ENCODE data around the gene PKDREJ.

Gene PKDREJ

DNA sequence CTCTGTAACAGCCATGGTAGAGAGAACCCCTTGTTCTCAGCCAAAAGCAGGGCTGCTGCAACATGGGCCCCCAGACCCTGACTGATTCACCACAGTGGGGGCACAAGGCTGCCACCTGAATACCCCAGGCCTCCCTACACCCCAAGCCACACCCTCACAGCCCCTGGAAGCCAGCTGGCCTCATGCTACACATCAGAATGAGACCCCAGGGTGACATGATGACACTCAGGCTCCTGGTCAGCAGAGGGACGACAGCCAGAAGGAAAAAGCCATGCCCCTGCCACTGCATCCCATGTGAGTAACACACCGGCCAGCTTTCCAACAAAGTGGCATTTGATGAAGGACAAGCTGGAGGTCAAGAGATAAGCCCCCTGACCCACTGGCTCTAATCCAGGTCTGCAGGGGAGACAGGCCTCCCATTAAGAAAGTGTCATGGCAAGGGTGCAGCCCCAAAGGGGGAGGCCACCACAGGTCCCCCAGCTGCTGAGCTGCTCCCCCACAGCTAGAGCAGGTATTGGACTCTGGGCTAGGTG, 15.6 kb downstream of the PKDREJ start:
- Histone ChIP-seq H3K4me3 (ENCODE audit: insufficient read depth in 1 of 2, low read depth in 1 of 2, low read length in 2 of 2) (no peak overlapping the region), H3K27ac (ENCODE audit: low read length, poor library complexity, severe bottlenecking) (no peak overlapping the region), H3K4me1 (ENCODE audit: control insufficient read depth, insufficient read depth, low read depth, low read length) (peaks cover 22% of the 10 kb centered on the region), H3K14ac (ENCODE audit: low read length in 2 of 2) (no peak overlapping the region), H3K79me1 (replicated peaks; ENCODE audit: low read length, poor library complexity, severe bottlenecking) (peaks cover 52% of the 10 kb centered on the region), H3K9me3 (ENCODE audit: control insufficient read depth, low read length) (no peaks in the 10 kb centered on the region), H4K91ac (ENCODE audit: low read length) (no peak overlapping the region), H2AK5ac (ENCODE audit: low read length, severe bottlenecking) (no peak overlapping the region), H3K4me2 (ENCODE audit: low read length, poor library complexity, severe bottlenecking) (no peak overlapping the region), H2BK12ac (ENCODE audit: low read length in 2 of 2) (no peak overlapping the region), H2BK120ac (ENCODE audit: low read depth, low read length) (no peak overlapping the region), H3K9ac (ENCODE audit: low read length) (no peak overlapping the region), H3K4ac (ENCODE audit: low read depth in 1 of 2, low read length in 2 of 2) (no peak overlapping the region), H2AFZ (ENCODE audit: low read depth, low read length) (no peak overlapping the region), H2BK5ac (ENCODE audit: low read depth, low read length, poor library complexity, severe bottlenecking) (no peak overlapping the region), H3K27me3 (ENCODE audit: control insufficient read depth in 1 of 2, insufficient read depth in 1 of 2, low read length in 2 of 2) (no peaks in the 10 kb centered on the region), H4K8ac (ENCODE audit: low read length) (no peak overlapping the region), H3K36me3 (ENCODE audit: control insufficient read depth in 1 of 2, insufficient read depth in 2 of 2, low read depth in 1 of 2, low read length in 2 of 2) (peaks cover 27 to 41% of the 10 kb centered on the region in 2 experiments), H3K18ac (ENCODE audit: low read depth in 1 of 2, low read length in 2 of 2) (no peak overlapping the region), H2BK15ac (ENCODE audit: low read depth, poor library complexity, severe bottlenecking) (no peak overlapping the region), H3K23ac (ENCODE audit: low read length in 2 of 2) (no peak overlapping the region)
- WGBS = 94% methylated on average over 2 of the region's 2 CpGs
- no peak for DNase-seq

DNA sequence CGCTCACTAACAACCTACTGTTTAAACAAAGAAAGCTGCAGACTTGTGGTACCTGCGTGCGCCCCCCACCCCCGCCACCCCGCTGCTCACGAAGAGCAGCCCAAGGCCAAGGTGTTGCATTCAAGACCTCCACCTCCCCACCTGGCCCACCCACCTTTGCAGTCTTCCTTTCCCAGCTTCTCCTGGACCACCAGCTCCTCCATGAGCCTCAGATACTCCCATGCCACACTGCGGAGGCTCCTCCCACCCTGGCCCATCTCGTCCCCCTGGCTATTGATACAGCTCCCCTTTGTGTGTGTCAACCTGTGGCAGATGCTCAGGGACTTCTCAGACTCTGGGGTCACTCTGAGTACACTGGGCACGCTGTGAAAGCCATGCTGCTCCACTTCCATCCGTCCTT, 17.0 kb downstream of the PKDREJ start:
- H3K9me3 ChIP-seq (ENCODE audit: control insufficient read depth, low read length) = no peaks in the 10 kb centered on the region
- no peak overlapping the region for H3K4me3 ChIP-seq (ENCODE audit: insufficient read depth in 1 of 2, low read depth in 1 of 2, low read length in 2 of 2)
- peaks cover 52% of the 10 kb centered on the region for H3K79me1 ChIP-seq (replicated peaks; ENCODE audit: low read length, poor library complexity, severe bottlenecking)
- H3K4me2 ChIP-seq (ENCODE audit: low read length, poor library complexity, severe bottlenecking) = no peak overlapping the region
- no peak for DNase-seq
- no peak overlapping the region for H3K4ac ChIP-seq (ENCODE audit: low read depth in 1 of 2, low read length in 2 of 2)
- no peak overlapping the region for H4K8ac ChIP-seq (ENCODE audit: low read length)
- H2AK5ac ChIP-seq (ENCODE audit: low read length, severe bottlenecking) = no peak overlapping the region
- H3K18ac ChIP-seq (ENCODE audit: low read depth in 1 of 2, low read length in 2 of 2) = no peak overlapping the region
- no peak overlapping the region for H4K91ac ChIP-seq (ENCODE audit: low read length)
- peaks cover 21% of the 10 kb centered on the region for H3K4me1 ChIP-seq (ENCODE audit: control insufficient read depth, insufficient read depth, low read depth, low read length)
- no peak overlapping the region for H3K14ac ChIP-seq (ENCODE audit: low read length in 2 of 2)
- no peak overlapping the region for H3K9ac ChIP-seq (ENCODE audit: low read length)
- no peaks in the 10 kb centered on the region for H3K27me3 ChIP-seq (ENCODE audit: control insufficient read depth in 1 of 2, insufficient read depth in 1 of 2, low read length in 2 of 2)
- peaks cover 31 to 41% of the 10 kb centered on the region in 2 experiments for H3K36me3 ChIP-seq (ENCODE audit: control insufficient read depth in 1 of 2, insufficient read depth in 2 of 2, low read depth in 1 of 2, low read length in 2 of 2)
- H2BK15ac ChIP-seq (ENCODE audit: low read depth, poor library complexity, severe bottlenecking) = no peak overlapping the region
- H2BK120ac ChIP-seq (ENCODE audit: low read depth, low read length) = no peak overlapping the region
- WGBS = 95% methylated on average over 10 of the region's 10 CpGs
- no peak overlapping the region for H2BK5ac ChIP-seq (ENCODE audit: low read depth, low read length, poor library complexity, severe bottlenecking)
- H3K23ac ChIP-seq (ENCODE audit: low read length in 2 of 2) = no peak overlapping the region
- no peak overlapping the region for H2AFZ ChIP-seq (ENCODE audit: low read depth, low read length)
- H3K27ac ChIP-seq (ENCODE audit: low read length, poor library complexity, severe bottlenecking) = no peak overlapping the region
- H2BK12ac ChIP-seq (ENCODE audit: low read length in 2 of 2) = no peak overlapping the region

DNA sequence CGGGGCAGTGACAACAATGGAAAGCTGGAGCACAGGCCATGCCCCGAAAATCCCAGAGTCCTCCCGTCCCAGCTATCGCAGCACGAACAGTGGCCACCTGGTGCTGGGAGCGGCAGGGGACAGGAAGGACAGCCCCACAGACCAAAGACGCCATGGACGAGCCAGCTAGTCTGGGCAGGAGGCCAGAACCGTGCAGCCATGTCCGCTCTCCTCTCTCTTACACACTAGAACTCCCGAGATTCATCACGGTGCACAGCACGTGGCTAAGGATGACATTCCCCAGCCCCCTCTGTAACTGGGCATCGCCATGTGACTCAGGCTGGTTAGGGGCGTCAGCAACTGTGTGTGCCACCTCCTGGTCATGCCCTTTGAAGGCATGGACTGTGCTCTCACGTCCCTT, 17.6 kb downstream of the PKDREJ start:
- no peak overlapping the region for H3K4me2 ChIP-seq (ENCODE audit: low read length, poor library complexity, severe bottlenecking)
- H3K36me3 ChIP-seq (ENCODE audit: control insufficient read depth in 1 of 2, insufficient read depth in 2 of 2, low read depth in 1 of 2, low read length in 2 of 2) = peaks cover 37 to 41% of the 10 kb centered on the region in 2 experiments
- peaks cover 45% of the 10 kb centered on the region for H3K79me1 ChIP-seq (replicated peaks; ENCODE audit: low read length, poor library complexity, severe bottlenecking)
- H3K4ac ChIP-seq (ENCODE audit: low read depth in 1 of 2, low read length in 2 of 2) = no peak overlapping the region
- no peaks in the 10 kb centered on the region for H3K9me3 ChIP-seq (ENCODE audit: control insufficient read depth, low read length)
- H3K14ac ChIP-seq (ENCODE audit: low read length in 2 of 2) = no peak overlapping the region
- H2BK5ac ChIP-seq (ENCODE audit: low read depth, low read length, poor library complexity, severe bottlenecking) = no peak overlapping the region
- H3K27ac ChIP-seq (ENCODE audit: low read length, poor library complexity, severe bottlenecking) = no peak overlapping the region
- WGBS = 95% methylated on average over 16 of the region's 16 CpGs
- no peak overlapping the region for H4K91ac ChIP-seq (ENCODE audit: low read length)
- no peak overlapping the region for H3K23ac ChIP-seq (ENCODE audit: low read length in 2 of 2)
- H2BK12ac ChIP-seq (ENCODE audit: low read length in 2 of 2) = no peak overlapping the region
- no peak overlapping the region for H2BK15ac ChIP-seq (ENCODE audit: low read depth, poor library complexity, severe bottlenecking)
- H3K4me3 ChIP-seq (ENCODE audit: insufficient read depth in 1 of 2, low read depth in 1 of 2, low read length in 2 of 2) = no peak overlapping the region
- H3K18ac ChIP-seq (ENCODE audit: low read depth in 1 of 2, low read length in 2 of 2) = no peak overlapping the region
- peaks cover 15% of the 10 kb centered on the region for H3K4me1 ChIP-seq (ENCODE audit: control insufficient read depth, insufficient read depth, low read depth, low read length)
- H3K9ac ChIP-seq (ENCODE audit: low read length) = no peak overlapping the region
- no peak overlapping the region for H2BK120ac ChIP-seq (ENCODE audit: low read depth, low read length)
- no peak overlapping the region for H4K8ac ChIP-seq (ENCODE audit: low read length)
- no peak for DNase-seq
- no peak overlapping the region for H2AK5ac ChIP-seq (ENCODE audit: low read length, severe bottlenecking)
- no peaks in the 10 kb centered on the region for H3K27me3 ChIP-seq (ENCODE audit: control insufficient read depth in 1 of 2, insufficient read depth in 1 of 2, low read length in 2 of 2)
- no peak overlapping the region for H2AFZ ChIP-seq (ENCODE audit: low read depth, low read length)

DNA sequence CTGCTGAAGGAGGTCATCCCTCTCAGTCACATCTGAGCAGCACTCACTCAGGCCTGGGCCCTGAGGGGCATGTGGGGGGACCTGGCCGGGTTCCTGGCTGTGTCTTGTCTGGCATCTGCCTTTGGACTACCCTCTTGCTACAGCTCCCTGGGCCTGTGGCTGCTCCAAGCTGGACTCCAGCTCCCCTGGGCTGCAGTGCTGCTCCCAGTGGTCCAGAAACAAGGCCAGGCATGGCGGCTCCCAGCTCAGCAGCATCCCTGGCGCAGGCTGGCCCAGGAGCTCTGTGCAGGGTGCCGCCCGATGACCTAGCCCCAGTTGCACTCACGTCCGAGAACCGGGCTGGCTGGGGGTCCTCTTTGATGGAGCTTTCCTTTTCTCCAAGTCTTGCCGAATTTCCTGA, 18.4 kb downstream of the PKDREJ start:
- Histone ChIP-seq H3K4ac (ENCODE audit: low read depth in 1 of 2, low read length in 2 of 2) (no peak overlapping the region), H4K8ac (ENCODE audit: low read length) (no peak overlapping the region), H3K79me1 (replicated peaks; ENCODE audit: low read length, poor library complexity, severe bottlenecking) (peaks cover 41% of the 10 kb centered on the region), H3K36me3 (ENCODE audit: control insufficient read depth in 1 of 2, insufficient read depth in 2 of 2, low read depth in 1 of 2, low read length in 2 of 2) (peaks cover 45 to 46% of the 10 kb centered on the region in 2 experiments), H3K4me2 (ENCODE audit: low read length, poor library complexity, severe bottlenecking) (no peak overlapping the region), H3K27me3 (ENCODE audit: control insufficient read depth in 1 of 2, insufficient read depth in 1 of 2, low read length in 2 of 2) (no peaks in the 10 kb centered on the region), H2AFZ (ENCODE audit: low read depth, low read length) (no peak overlapping the region), H3K27ac (ENCODE audit: low read length, poor library complexity, severe bottlenecking) (no peak overlapping the region), H2BK12ac (ENCODE audit: low read length in 2 of 2) (no peak overlapping the region), H3K4me1 (ENCODE audit: control insufficient read depth, insufficient read depth, low read depth, low read length) (peaks cover 9% of the 10 kb centered on the region), H2BK120ac (ENCODE audit: low read depth, low read length) (no peak overlapping the region), H3K4me3 (ENCODE audit: insufficient read depth in 1 of 2, low read depth in 1 of 2, low read length in 2 of 2) (no peak overlapping the region), H3K23ac (ENCODE audit: low read length in 2 of 2) (no peak overlapping the region), H3K9me3 (ENCODE audit: control insufficient read depth, low read length) (no peaks in the 10 kb centered on the region), H3K9ac (ENCODE audit: low read length) (no peak overlapping the region), H2BK5ac (ENCODE audit: low read depth, low read length, poor library complexity, severe bottlenecking) (no peak overlapping the region), H2AK5ac (ENCODE audit: low read length, severe bottlenecking) (no peak overlapping the region), H2BK15ac (ENCODE audit: low read depth, poor library complexity, severe bottlenecking) (no peak overlapping the region), H3K14ac (ENCODE audit: low read length in 2 of 2) (no peak overlapping the region), H3K18ac (ENCODE audit: low read depth in 1 of 2, low read length in 2 of 2) (no peak overlapping the region), H4K91ac (ENCODE audit: low read length) (no peak overlapping the region)
- DNase-seq = no peak
- 97% methylated on average over 9 of the region's 9 CpGs for WGBS

Measured in mesenchymal stem cell (in vitro differentiated cells and primary cell).